Embryonic facial prominence (tissue), 1 donor: Measurements from ENCODE around the gene LRRC7.

Source experiments
- DNase-seq: peaks from one replicate; pipeline ENCODE4 v3.0.0-alpha.2; 2016; ENCODE audit errors: extremely low spot score

The LRRC7 gene

GRCh38 chr1:69567652-69568420 is at the start of gene LRRC7:
Gene LRRC7 (plus strand): TSS chr1:69567922. CDS start chr1:69568640, 718 bp downstream.
- no peak for DNase-seq

GRCh38 chr1:69519006-69519405 is 48.7 kb upstream of the LRRC7 start:
- DNase-seq = no peak

DNA sequence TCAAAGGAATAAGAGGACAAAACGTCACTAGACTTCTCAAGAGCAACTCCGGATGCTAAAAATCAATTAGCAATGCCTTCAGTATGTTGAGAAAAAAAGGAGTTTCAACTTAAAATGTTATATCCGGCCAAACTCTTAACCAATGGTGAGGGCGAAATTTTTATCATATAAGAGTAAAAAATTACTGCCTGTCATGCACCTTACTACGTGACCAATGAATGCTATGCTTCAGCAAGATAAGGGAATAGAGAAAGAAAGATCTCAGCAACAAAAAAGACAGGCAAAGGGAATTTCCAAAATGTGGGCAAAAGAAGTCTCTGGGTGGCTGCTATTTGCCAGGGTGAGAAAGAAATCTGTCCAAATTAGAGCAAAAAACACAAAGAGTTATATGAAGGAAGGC is 47.4 kb upstream of the LRRC7 start:
- DNase-seq = no peak

GRCh38 chr1:69523032-69523431 is 44.7 kb upstream of the LRRC7 start:
- no peak for DNase-seq

- no peak for DNase-seq
These were observed 44.3 kb upstream of the LRRC7 start for GRCh38 chr1:69523461-69523860.

- no peak for DNase-seq
These were observed 43.7 kb upstream of the LRRC7 start for GRCh38 chr1:69524015-69524414.

DNA sequence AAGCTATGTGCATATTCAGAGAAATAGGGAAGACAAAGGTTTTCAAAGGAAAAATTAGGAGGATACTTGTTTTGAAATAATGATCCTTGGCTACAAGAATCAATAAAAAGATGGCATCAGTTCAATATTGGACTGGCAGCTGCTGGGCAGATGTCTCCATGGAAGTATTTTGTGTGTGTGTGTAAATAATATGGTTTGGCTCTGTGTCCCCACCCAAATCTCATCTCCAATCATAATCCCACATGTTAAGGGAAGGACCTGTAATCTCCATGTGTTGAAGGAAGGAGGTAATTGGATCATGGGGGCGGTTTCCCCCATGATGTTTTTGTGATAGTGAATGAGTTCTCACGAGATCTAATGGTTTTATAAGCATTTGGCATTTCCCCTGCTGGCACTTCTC is 40.4 kb upstream of the LRRC7 start:
- no peak for DNase-seq

DNA sequence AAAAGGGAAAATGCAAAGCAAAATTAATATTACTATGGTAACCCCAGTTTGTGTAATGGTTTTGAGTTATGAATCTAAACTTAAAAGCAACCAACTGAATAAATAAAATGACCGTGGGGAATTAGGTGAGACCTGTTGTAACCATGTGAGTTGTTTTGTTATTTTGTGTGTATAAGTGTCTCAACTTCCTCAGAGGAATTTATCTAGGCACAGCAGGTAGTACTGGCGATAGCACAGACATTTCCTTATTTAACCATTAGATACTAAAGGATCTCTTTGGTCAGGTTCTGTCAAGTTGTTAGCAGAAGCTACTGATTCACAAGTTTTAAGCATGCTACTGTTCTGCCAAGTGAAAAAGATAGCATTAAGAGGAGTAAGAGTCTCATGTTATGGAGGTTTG is 39.3 kb upstream of the LRRC7 start:
- no peak for DNase-seq

GRCh38 chr1:69533343-69533742 is 34.4 kb upstream of the LRRC7 start:
- no peak for DNase-seq

DNA sequence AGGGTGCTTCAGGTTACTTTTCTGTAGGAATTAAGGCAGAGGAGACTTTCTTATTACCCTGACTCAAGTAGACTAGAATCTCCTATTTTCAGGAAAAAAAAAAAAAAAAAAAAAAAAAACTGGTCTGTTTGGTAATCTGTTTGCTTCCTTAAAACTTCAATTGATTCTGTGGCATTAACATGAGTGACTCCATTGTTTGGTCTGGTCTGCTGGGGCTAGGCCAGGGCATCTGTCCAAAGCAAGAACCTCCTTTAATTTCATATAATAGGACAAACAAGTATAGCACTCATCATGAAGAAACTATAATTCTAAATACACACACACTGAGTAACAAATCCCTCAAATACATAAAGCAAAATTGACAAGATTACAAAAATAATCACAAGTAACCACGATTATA is 32.9 kb upstream of the LRRC7 start:
- no peak for DNase-seq

GRCh38 chr1:69535490-69535889 is 32.2 kb upstream of the LRRC7 start:
- no peak for DNase-seq

DNA sequence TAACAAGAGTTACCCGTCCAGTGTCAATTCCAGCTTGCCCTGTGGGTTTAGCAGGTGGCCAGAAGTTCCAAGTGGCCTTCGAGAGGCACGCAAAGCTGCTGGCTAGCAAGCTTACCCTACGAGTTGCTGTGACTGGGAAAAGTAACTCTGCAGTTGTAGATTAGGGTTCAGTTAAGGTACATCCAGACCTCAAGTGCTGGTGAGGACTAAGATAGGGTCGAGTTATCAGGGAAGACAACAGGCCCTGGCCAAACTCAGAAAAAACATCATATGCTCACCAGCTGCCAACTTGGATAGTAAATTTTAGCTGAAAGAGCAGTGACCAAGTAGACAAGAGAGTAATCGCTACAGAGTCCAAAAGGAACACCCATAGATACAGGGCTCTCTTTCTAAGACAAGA is 27.7 kb upstream of the LRRC7 start:
- no peak for DNase-seq

DNA sequence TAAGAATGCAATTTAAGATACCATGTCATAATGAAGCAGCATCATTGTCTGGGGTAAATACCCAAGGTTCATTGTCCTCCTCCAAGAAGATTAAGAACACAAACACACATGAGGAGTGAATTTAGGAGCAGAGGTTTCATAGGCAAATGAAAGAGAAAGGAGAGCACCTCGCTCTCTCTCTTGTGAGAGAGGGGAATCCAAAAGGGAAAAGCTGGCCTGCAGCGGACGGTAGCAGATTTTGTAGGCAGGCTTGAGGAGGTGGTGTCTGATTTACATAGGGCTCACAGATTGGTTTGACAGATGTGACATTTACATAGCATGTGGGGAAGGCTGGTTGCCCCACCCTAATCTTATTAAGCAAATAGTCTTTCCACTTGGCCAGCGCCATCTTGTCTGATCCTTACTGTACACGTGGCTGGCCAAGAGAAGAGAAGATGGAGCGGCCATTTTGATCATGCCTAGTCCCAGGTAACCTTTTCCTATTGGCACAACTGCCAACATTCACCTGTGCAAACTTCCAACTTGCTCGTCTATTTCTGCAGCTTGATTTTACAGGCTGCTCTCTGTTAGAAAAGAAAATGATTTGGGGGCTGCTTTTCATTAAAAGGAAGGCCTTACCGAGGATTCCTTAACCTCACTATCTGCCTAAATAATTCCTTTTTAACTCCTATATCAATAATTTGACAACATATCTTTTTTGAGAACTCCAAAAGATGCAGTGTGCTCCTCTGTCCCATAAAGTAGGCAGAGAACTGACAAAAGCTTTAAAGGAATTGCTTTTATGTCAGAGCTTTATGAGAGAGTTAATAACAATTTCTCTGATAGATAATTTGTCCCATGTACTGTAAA is 16.0 kb upstream of the LRRC7 start:
- DNase-seq = no peak

- DNase-seq = no peak
These were observed 14.0 kb upstream of the LRRC7 start for GRCh38 chr1:69553726-69554125.

DNA sequence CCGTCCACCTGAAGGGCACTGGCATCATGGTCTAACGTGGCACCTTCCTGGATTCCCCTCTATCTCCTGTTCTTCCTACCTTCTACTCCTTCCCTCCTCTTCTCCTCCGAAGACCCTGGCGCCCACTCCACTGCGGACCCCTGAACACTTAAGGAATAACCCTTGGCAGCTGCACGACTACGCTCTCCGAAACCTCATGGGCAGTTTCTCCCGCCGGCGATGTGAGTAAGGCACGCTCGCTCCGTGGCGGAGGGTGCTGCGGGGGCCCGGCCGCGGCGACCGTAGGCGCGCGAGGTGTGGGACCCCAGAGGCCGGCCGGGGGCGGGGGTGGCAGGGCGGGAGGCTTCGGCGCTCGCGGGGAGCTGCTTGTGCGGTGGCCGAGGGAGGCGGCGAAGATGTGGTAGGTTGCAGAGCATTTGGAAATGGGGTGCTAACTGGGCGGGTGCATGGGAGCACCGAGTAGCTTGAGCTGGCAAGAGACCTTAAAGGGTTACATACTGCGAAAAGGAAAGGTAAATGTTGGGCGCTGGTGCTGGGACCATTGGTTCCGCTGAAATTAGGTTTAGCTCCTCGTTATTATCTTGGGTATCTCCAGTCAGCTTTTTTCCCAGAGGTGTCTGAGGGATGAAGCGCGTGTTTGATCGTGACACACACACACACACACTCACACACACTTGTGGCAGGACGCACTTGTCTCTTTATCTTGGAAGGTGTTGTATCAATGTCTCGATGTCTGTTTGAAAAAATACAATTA is 876 bp downstream of the LRRC7 start:
- no peak for DNase-seq

DNA sequence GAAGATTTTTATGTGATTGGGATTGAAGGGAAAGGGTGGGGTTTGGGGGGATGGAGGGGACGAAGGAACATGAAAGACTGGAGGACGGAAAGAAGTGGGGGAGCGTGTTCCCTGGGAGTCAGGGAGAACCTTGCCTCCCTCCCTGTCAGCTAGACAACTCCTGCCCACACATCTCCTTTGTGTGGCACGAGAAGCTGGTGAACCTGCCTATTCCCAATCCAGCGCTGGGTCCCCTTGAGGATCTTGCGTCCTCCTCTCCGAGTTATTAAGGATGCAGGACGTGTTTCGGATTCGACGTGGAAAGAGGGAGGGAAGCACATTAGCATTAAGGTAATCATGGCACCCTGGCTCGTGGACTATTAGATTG is 1.4 kb downstream of the LRRC7 start:
- no peak for DNase-seq

DNA sequence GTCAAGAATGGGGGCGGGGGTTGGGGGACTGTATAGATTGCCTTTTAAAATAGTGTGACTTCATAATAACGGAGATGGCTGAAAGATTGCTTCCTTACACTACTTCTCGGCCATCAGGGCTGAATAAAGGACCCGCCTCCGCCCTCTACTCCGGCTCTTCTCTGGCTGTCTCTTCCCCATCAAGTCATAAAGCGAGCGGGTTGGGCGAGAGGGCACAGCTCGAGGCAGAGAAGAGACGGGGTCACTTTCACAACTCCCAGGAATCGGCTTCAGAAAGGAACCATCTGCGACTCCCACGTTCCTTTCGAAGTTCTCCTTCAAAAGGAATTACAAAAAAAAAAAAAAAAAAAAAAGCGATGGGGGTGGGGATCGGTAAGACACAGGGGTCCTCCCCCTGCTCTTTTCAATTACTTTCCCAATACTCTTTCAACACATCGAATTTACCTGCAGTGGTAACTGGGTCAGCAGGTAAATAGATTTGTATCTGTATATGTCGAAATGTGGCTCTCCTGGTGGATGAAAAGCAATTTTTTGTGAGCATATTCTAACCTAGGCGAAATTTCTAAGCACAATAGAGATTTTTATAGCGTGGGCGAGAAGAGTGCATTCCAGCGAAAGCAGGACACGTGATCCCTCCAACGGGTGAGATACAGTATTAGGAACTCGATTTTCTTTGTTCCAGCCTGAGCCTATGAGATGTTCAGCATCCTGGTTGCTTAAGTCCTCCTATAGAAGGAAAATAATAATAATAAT is 2.0 kb downstream of the LRRC7 start:
- no peak for DNase-seq

DNA sequence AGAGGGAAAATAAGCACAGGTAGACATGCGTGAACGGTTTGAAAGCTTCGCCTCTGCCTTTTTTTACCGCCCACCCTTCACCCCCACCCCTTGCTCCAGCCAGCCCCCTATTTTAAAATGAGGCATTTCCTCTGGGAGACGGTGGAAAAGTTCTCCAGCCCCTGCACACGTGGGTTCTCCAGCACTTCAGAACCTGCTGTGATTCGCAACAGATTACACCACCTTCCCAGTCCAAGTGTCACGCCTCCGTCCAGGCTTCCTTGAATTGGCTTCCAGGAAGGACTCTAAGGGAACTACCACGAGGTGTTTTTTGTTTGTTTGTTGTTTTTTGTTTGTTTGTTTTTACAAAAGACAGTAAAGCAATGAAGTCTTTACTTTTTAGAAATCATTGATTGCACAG is 2.6 kb downstream of the LRRC7 start:
- DNase-seq = no peak

DNA sequence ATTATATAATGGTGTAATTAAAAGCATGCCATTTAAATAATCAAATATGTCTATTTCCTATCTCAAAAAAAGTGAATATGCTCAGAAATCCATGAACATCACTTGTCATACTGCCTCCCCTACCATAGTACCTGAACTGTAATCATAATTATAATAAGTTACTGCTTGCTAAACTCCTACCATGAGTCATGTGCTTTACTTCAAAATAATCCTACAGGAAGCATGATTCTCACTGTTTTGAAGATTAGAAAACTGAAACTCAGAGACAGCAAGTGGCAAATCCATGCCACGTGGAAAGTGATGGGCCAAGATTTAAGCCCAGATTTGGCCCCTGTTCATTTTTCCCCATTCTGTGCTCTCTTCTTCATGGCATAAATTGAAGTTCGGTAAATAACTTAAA is 5.2 kb downstream of the LRRC7 start:
- DNase-seq = no peak

DNA sequence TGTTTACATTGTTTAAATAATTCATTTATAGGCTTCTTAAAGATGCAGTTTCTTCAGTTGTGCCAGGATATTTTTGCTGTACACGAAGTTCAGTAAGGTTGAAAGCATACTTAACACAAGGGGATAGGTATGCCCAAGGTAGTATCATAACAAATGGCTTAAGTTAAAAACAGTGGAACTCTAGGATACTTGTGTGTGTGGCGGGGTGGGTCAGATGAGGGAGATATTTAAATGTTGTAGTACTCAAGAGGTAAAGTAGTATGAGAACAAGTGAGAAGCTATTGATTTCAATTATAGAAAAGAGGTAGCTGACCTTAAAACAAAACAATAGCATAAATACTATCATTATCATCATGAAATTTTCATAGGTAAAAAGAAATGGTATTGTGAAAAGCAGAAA is 6.2 kb downstream of the LRRC7 start:
- DNase-seq = no peak

- DNase-seq = no peak
These were observed 17.9 kb downstream of the LRRC7 start for GRCh38 chr1:69585666-69586065.

- DNase-seq = no peak
These were observed 19.7 kb downstream of the LRRC7 start for GRCh38 chr1:69587391-69587790.
